Body of pancreas (tissue), 4 donors: ENCODE measurements around the gene MAP3K7.

Experiments
- CTCF ChIP-seq, 7 experiments: fragments of 450-650 bp in 4 of 7; fragments of 200-600 bp in 3 of 7; sonication (generic) in 3 of 7; IDR thresholded peaks; one replicate each; pipeline ENCODE4 v1.5.1; 2016 to 2019; ENCODE audit warnings: antibody characterized with exemption in 7 of 7
- POLR2A ChIP-seq, 3 donors: fragments of 450-650 bp; IDR thresholded peaks; one replicate each; pipeline ENCODE4 v1.6.1; 2016; ENCODE audit warnings: antibody characterized with exemption in 3 of 3, mild to moderate bottlenecking in 2 of 3

DNA sequence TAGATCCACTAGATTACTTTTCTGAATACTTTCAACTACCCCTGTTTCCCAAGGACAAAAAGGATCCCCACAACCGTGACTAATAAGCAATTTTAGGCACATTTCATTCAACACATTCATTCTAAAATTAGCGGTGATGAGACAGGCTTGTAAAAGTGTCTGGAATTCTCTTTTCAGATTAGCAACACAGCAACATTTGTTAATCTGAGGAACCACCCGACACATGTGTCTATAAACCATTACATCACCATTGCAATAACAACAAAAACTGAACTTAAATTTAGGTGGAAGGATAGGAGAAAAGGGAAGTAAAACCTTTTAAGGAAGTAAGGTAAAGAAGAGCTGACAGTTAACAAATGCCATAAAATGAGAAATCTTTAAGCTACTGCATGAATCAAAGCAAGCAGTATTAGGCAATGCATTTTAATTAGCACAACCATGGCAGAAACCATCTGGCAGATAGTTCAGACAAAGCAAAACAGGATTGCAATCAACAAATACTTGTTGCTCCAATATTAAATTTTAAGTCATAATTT, 49.1 kb downstream of the MAP3K7 start:
- TF ChIP-seq CTCF (IDR thresholded peaks at IDR 0.05): no peak
- no peak for TF ChIP-seq POLR2A (IDR thresholded peaks at IDR 0.05)
